GM18873 (cell line): ENCODE results near the gene DDRGK1.

ENCODE experiments used
- ATAC-seq: cut with Tn5 transposase; IDR thresholded peaks from one replicate; pipeline ENCODE4 v1.9.1; 2021; ENCODE audit warnings: mild to moderate bottlenecking, moderate library complexity, moderate number of reproducible peaks; ENCODE audit not compliant: unreplicated experiment, low FRiP score

The DDRGK1 gene

GRCh38 chr20:3237011-3237957 is 32.8 kb upstream of the DDRGK1 start:
- no peak for ATAC-seq

GRCh38 chr20:3235666-3236324 is 31.3 kb upstream of the DDRGK1 start:
- ATAC-seq, result no peak

- no peak for ATAC-seq
Observed at GRCh38 chr20:3233991-3234498, 29.6 kb upstream of the DDRGK1 start.

- no peak for ATAC-seq
Observed at GRCh38 chr20:3233131-3233990, 28.9 kb upstream of the DDRGK1 start.

DNA sequence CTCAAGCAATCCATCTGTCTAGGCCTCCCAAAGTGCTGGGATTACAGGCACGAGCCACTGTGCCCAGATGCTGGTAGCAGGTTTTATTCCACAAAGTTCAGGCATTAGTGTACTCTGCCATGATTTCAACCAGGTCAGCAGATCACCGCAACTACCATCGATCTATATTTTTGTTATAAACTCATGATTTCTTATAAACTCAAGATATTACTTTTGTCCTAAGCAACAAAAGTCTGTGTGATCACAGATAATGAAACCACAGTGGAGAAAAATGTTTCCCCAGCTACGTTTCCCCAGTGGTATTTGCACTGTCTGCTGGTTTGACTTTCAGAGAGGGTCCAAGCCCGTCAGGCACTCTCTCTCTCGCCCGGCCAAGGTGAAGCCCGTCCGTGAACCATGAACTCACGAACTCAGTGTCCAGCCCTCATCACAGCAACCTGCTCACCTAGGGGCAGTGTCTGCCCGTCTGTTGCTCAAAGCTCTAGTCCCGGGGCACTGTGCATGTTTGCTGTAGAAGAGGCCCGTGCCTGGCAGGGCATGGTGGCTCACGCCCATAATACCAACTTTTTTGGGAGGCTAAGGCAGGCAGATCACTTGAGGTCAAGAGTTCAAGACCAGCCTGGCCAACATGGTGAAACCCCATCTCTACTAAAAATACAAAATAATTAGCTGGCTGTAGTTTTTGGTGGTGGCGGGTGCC is 27.6 kb upstream of the DDRGK1 start:
- no peak for ATAC-seq

DNA sequence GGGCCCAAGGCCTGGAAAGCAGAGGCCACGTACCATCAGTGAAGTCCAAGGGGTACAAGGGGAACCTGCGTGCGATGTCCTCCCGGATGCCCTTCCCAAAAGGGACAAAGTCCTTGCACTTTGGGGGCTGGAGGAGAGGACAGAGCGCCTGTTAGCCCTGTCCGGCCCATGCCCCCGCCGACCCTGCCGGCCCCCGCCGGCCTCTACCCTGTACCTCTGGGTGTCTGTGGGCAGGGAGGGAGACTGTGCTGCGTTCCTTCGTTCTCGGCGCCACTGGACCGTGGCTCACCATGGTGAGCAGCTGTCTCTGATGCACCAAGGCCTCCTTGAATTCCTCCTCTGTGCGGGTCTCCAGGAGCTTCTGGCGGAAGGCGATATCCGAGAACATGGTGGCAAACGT is 26.6 kb upstream of the DDRGK1 start:
- ATAC-seq, result no peak

- ATAC-seq, result no peak
Observed at GRCh38 chr20:3229798-3230197, 25.3 kb upstream of the DDRGK1 start.

DNA sequence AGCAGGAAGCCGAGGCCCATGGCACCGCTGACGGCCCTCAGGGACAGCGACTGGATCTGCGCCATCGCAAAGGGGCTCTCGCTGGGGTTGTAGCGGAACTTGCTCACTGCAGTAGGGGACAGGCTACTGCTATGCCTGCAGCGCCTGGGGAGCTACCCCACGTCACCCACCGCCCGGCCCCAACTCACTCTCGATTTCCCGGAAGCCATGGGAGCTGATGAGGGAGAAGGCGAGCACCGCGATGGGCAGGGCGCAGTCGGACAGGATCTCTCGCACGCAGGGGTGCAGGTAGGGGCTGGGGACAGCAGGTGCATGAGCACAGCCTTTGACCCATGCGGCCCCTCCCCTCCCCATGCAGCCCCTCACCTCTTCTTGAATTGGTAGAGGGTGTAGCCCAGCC is 24.7 kb upstream of the DDRGK1 start:
- no peak for ATAC-seq

DNA sequence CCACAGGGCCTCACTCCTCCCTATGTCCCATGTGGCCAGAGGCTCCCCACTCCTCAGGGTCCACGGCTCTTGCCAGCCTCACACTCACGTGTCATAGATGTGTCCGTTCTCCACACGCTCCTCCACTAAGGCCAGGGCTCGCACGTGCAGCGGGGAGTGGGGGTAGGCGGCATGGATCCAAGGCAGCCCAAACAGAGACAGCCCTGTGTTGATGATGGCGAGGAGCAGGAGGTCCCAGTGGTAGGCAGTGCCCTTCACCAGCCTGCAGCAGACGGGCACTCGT is 24.2 kb upstream of the DDRGK1 start:
- no peak for ATAC-seq

DNA sequence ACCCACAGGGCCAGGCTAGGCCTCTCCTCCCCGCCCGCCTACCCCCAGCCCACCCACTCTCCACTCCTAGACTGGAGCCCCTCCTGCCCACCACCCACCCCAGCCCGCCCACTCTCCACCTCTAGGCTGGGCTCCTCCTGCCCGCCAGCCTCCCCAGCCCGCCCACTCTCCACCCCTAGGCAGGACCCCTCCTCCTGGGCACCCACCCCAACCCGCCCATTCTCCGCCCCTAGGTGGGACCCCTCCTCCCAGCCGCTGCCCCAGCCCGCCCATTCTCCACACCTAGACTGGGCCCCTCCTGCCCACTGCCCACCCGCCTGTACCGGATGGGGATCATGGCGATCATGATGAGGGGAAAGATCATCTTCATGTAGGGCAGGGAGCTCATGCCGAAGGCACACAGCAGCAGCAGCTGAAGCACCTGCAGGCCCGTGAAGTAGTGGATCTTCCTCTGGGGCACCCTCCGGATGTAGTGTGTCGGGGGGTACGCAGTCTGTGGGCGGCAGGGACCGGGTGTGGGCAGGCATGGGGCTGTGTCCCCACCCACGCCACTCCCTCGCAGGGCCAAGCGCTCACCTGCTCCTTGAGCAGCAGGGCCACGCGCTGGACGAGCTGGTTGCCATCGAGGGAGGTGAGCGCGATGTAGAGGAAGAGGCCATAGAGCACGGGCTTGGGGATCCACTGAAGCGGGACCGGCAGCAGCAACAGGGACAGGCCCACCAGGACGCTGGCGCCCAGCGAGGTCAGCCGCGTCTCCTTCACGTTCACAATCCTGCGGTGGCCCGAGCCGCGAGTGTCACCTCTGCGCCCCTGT is 23.7 kb upstream of the DDRGK1 start:
- ATAC-seq, result no peak

GRCh38 chr20:3227506-3227905 is 23.0 kb upstream of the DDRGK1 start:
- ATAC-seq, result no peak

- no peak for ATAC-seq
Observed at GRCh38 chr20:3226864-3227263, 22.4 kb upstream of the DDRGK1 start.

DNA sequence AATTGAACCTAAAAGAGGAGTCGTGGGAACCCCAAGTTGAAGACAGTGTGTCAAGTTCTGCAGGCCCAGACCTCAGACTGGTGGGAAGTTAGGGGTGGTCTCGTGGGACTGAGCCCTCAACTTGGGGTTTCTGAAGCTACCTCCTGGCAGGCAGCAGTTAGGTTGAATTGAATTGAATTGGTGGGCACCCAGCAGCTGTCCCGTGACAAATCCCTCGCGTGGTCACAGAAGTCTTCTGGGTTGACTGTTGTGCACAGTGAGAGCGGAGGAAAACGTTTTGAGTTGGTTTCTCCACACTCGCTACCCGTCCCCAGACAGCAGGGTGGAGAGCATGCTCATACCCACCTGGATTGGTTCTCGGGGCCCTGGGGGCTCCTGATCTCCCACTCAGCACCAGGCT is 21.6 kb upstream of the DDRGK1 start:
- ATAC-seq, result no peak

- no peak for ATAC-seq
Observed at GRCh38 chr20:3224681-3225421, 20.4 kb upstream of the DDRGK1 start.

GRCh38 chr20:3223994-3224680 is 19.7 kb upstream of the DDRGK1 start:
- ATAC-seq, result no peak

DNA sequence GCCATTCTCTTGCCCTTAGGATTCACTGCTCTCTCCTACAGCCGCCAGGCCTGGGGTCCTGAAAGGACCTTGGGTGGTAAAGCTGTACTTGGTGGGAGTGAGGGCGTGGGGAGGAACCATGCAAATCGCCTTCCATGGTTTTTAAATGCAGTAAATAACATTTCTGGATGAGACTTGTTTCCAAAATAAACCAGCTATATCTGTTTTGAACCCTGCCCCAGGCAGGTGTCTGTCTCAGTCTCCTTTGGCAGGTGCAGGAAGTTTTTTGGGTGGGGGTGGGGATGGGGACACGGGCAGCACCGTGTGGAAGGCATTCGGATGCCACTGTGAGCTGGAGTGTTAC is 19.1 kb upstream of the DDRGK1 start:
- no peak for ATAC-seq

- no peak for ATAC-seq
Observed at GRCh38 chr20:3222635-3223600, 18.4 kb upstream of the DDRGK1 start.
